Stimulated activated naive CD8-positive, alpha-beta T cell treated with anti-CD3 and anti-CD28 coated beads, Interleukin-15, Interleukin-2, amounts not matched to agents 100 U/mL and 50 U/mL, for 24 hours (primary cell): ENCODE results near the gene RDH16.
"Not testable (repeated sequence)": the region's sequence is repeated elsewhere in the genome, so short reads cannot be mapped to it uniquely, and the experiment has no call there.

Source experiments
- ATAC-seq: fragments of 150-1000 bp; cut with Tn5 transposase; one replicate; pipeline ENCODE4 v1.10.0; 2021
- DNase-seq: peaks from one replicate; pipeline ENCODE4 v3.0.0; 2021

Gene RDH16

DNA sequence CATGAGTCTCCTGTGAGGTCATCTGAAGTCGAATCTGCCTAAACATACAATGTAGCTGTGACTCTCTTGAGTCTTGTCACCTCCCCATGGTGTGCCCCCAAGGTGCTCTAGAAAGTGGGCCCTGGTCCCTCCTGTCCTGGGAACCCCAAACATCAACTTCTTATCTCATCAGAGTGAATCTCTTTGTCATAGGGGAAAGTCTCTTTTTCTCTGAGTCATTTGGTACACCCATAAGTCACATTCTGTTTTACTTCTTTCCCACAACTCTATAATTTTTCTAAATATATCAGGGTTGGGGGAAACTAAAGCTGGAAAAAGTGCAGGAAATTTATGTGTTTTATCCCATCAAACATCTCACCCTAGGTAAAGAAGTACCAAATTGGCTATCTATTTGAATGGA lies 36.1 kb downstream of the RDH16 start:
- no peak for DNase-seq
- no peak for ATAC-seq

GRCh38 chr12:56918139-56918538 lies 39.3 kb downstream of the RDH16 start:
- not testable (repeated sequence) for DNase-seq, ATAC-seq

GRCh38 chr12:56916996-56917333 lies 40.4 kb downstream of the RDH16 start:
- no peak for DNase-seq
- no peak for ATAC-seq

GRCh38 chr12:56916296-56916995 lies 41.0 kb downstream of the RDH16 start:
- no peak for DNase-seq
- ATAC-seq = no peak

- ATAC-seq = no peak
- no peak for DNase-seq
Measured at GRCh38 chr12:56914724-56915123, 42.7 kb downstream of the RDH16 start.

DNA sequence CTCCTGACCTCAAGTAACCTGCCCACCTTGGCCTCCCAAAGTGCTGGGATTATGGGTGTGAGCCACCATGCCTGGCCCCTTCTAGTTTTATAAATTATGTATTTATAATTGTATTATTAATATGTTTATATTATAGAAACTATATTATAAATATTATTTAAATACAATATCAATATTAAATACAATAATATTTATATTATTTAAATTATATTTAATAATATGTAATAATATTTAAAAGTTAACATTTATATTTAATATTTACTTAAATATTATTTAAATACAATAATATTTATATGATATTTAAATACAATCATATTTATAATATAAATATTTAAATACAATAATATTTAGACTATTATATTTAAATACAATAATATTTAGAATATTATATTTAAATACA lies 43.2 kb downstream of the RDH16 start:
- DNase-seq = no peak

GRCh38 chr12:56909403-56909802 lies 48.0 kb downstream of the RDH16 start:
- ATAC-seq, DNase-seq: not testable (repeated sequence)

More for the DNA sequence above, 43.2 kb downstream of the RDH16 start:
- ATAC-seq = no peak

- DNase-seq (no peak), ATAC-seq (no peak)
Measured at GRCh38 chr12:56908136-56908535, 49.3 kb downstream of the RDH16 start.

- no peak for DNase-seq
- ATAC-seq = no peak
Measured at GRCh38 chr12:56905852-56906251, 51.6 kb downstream of the RDH16 start.

GRCh38 chr12:56903374-56903773 lies 54.0 kb downstream of the RDH16 start:
- DNase-seq (no peak), ATAC-seq (no peak)
